ENCODE results near the gene IFITM5. TPM values are rescaled to one million over a fixed set of nuclear protein-coding genes. Genes with fewer than 3 reads are reported as not detected.

The IFITM5 gene
- total and polyA plus RNA-seq, 8 donors = 0.18 to 0.91 (median 0.57) TPM; not detected in 4

- Histone ChIP-seq H3K27ac (no peak overlapping the region), H3K4me3 (no peak overlapping the region), H3K9me3 (no peaks in the 10 kb centered on the region), H3K27me3 (peaks cover 0 to 33% of the 10 kb centered on the region in 2 donors), H3K36me3 (peaks cover 0 to 52% of the 10 kb centered on the region in 2 donors), H3K4me1 (peaks cover 4 to 25% of the 10 kb centered on the region in 2 donors)
- peak in 1 of 4 donors; percentile 66 for DNase-seq
- ATAC-seq = no peak
- intact Hi-C loops (cut with DNase I) = no loop called here
- TF ChIP-seq CTCF (IDR thresholded peaks at IDR 0.05) = no peak
Observed at GRCh38 chr11:293852-294661, 5.3 kb downstream of the IFITM5 start.

- no peak for ATAC-seq
Observed at GRCh38 chr11:293271-293851, 6.0 kb downstream of the IFITM5 start.

GRCh38 chr11:292211-293121, 6.9 kb downstream of the IFITM5 start:
- no peak for ATAC-seq
- peak in 2 of 4 donors; percentile 29 to 71 for DNase-seq
- Histone ChIP-seq H3K36me3 (peaks cover 0 to 52% of the 10 kb centered on the region in 2 donors), H3K4me1 (peaks cover 4 to 24% of the 10 kb centered on the region in 2 donors), H3K9me3 (no peaks in the 10 kb centered on the region), H3K27me3 (peaks cover 0 to 24% of the 10 kb centered on the region in 2 donors), H3K27ac (no peak overlapping the region), H3K4me3 (no peak overlapping the region)
- intact Hi-C loops (cut with DNase I) = no loop called here
- TF ChIP-seq CTCF (IDR thresholded peaks at IDR 0.05) = no peak

More at GRCh38 chr11:293271-293851, 6.0 kb downstream of the IFITM5 start:
- Histone ChIP-seq H3K9me3 (no peaks in the 10 kb centered on the region), H3K27me3 (peaks cover 0 to 26% of the 10 kb centered on the region in 2 donors), H3K27ac (no peak overlapping the region), H3K4me3 (no peak overlapping the region), H3K36me3 (peaks cover 0 to 52% of the 10 kb centered on the region in 2 donors), H3K4me1 (peaks cover 4 to 25% of the 10 kb centered on the region in 2 donors)
- peak in 1 of 4 donors; percentile 73 for DNase-seq
- no peak for TF ChIP-seq CTCF (IDR thresholded peaks at IDR 0.05)
- intact Hi-C loops (cut with DNase I) = no loop called here

GRCh38 chr11:291281-292210, 7.8 kb downstream of the IFITM5 start:
- DNase-seq = peak in 2 of 4 donors; percentile 24 to 67
- H3K4me3 ChIP-seq = no peak overlapping the region
- H3K27ac ChIP-seq = no peak overlapping the region
- TF ChIP-seq CTCF (IDR thresholded peaks at IDR 0.05) = no peak
- no peak for ATAC-seq
- no peaks in the 10 kb centered on the region for H3K9me3 ChIP-seq
- peaks cover 0 to 52% of the 10 kb centered on the region in 2 donors for H3K36me3 ChIP-seq
- H3K4me1 ChIP-seq = peaks cover 4 to 24% of the 10 kb centered on the region in 2 donors
- peaks cover 0 to 23% of the 10 kb centered on the region in 2 donors for H3K27me3 ChIP-seq
- intact Hi-C loops (cut with DNase I) = no loop called here

All from left lung (tissue), 10 donors.